GM19467 (cell line): Measurements from ENCODE around the gene BTBD17.

Experiments used
- ATAC-seq: cut with Tn5 transposase; IDR thresholded peaks from one replicate; pipeline ENCODE4 v1.9.1; 2021; ENCODE audit warnings: mild to moderate bottlenecking, moderate library complexity; ENCODE audit not compliant: unreplicated experiment

The BTBD17 gene

GRCh38 chr17:74339537-74340195 lies 22.0 kb downstream of the BTBD17 start:
- ATAC-seq = no peak

GRCh38 chr17:74337834-74338500 lies 23.7 kb downstream of the BTBD17 start:
- ATAC-seq = no peak

GRCh38 chr17:74336307-74336706 lies 25.4 kb downstream of the BTBD17 start:
- ATAC-seq = no peak

- no peak for ATAC-seq
Measured at GRCh38 chr17:74335529-74336062, 26.1 kb downstream of the BTBD17 start.

GRCh38 chr17:74334393-74335039 lies 27.2 kb downstream of the BTBD17 start:
- ATAC-seq = no peak

- ATAC-seq = no peak
Measured at GRCh38 chr17:74332763-74333283, 28.8 kb downstream of the BTBD17 start.

- ATAC-seq = no peak
Measured at GRCh38 chr17:74332017-74332650, 29.5 kb downstream of the BTBD17 start.

GRCh38 chr17:74330446-74330845 lies 31.2 kb downstream of the BTBD17 start:
- ATAC-seq = no peak

GRCh38 chr17:74329378-74329777 lies 32.3 kb downstream of the BTBD17 start:
- ATAC-seq = no peak

GRCh38 chr17:74328487-74328886 lies 33.2 kb downstream of the BTBD17 start:
- no peak for ATAC-seq

GRCh38 chr17:74326506-74326905 lies 35.2 kb downstream of the BTBD17 start:
- no peak for ATAC-seq

GRCh38 chr17:74325743-74326379 lies 35.8 kb downstream of the BTBD17 start, which contains the start of gene KIF19:
KIF19 (plus strand) TSS chr17:74326226; CDS start chr17:74326350, 124 bp downstream.
- no peak for ATAC-seq

- no peak for ATAC-seq
Measured at GRCh38 chr17:74325376-74325742, 36.3 kb downstream of the BTBD17 start.

- ATAC-seq = no peak
Measured at GRCh38 chr17:74324521-74324920, 37.1 kb downstream of the BTBD17 start.

GRCh38 chr17:74318391-74318790 lies 43.3 kb downstream of the BTBD17 start:
- no peak for ATAC-seq

GRCh38 chr17:74317071-74317470 lies 44.6 kb downstream of the BTBD17 start:
- no peak for ATAC-seq

GRCh38 chr17:74316220-74316619 lies 45.4 kb downstream of the BTBD17 start:
- no peak for ATAC-seq

- ATAC-seq = no peak
Measured at GRCh38 chr17:74314877-74315276, 46.8 kb downstream of the BTBD17 start.

- ATAC-seq = no peak
Measured at GRCh38 chr17:74309902-74310301, 51.8 kb downstream of the BTBD17 start.

GRCh38 chr17:74307984-74308773 lies 53.5 kb downstream of the BTBD17 start:
- no peak for ATAC-seq
